ENCODE results near the gene TEKTIP1.
A peak's percentile ranks its signal among the peaks of the same experiment; 100 is the strongest.
"Not testable (repeated sequence)": the region's sequence is repeated elsewhere in the genome, so short reads cannot be mapped to it uniquely, and the experiment has no call there.

TEKTIP1 gene

DNA sequence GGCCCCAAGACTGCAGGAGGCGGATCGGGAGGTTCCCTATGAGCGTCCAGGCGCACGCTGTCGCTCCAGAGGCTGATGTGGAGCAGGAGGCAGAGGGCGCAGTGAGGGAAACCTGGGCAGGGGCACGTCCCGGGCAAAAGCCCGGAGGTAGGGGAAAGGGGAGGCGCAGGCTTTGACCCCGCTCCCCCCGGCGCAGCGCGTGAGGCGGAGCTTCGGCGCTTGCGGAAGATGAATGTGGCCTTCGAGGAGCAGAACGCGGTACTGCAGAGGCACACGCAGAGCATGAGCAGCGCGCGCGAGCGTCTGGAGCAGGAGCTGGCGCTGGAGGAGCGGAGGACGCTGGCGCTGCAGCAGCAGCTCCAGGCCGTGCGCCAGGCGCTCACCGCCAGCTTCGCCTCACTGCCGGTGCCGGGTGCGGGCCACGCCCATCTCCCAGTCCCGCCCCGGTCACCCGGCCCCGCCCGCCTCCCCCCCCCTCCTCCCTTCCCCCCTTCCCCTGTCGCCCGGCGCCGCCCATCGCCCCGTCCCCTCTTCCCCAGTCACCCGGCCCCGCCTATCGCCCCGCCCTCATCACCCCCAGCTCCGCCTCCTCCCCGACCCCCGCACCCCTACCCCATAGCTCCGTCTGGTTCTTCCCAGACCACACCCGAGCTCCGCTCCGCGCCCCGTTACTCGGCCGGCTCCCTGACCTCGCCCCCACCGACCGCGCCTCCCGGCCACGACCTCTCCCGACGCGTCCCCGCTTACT lies 37.9 kb downstream of the TEKTIP1 start:
- no peak overlapping the region for H3K4me3 ChIP-seq (ENCODE audit: insufficient read length, low read depth)
- DNase-seq (ENCODE audit: low read depth, low spot score): no peak
- no peaks in the 10 kb centered on the region for H3K9me3 ChIP-seq (ENCODE audit: insufficient read depth, low read length)
- peaks cover 17% of the 10 kb centered on the region for H3K4me1 ChIP-seq (ENCODE audit: insufficient read depth, insufficient read length)
- TF ChIP-seq SUZ12 (IDR thresholded peaks at IDR 0.05; ENCODE audit: extremely low read depth, insufficient read depth, insufficient read length): no peak
- TF ChIP-seq ZNF274 (IDR thresholded peaks at IDR 0.05; ENCODE audit: low read depth, low read length): no peak
- no peak for TF ChIP-seq YY1 (IDR thresholded peaks at IDR 0.05; ENCODE audit: insufficient read depth, insufficient read length)
- H3K36me3 ChIP-seq (ENCODE audit: insufficient read depth, insufficient read length, low read length): peaks cover 36% of the 10 kb centered on the region
- peak overlapping the region; percentile 32 for H3K9ac ChIP-seq (ENCODE audit: insufficient read length, low read depth)
- no peaks in the 10 kb centered on the region for H3K27me3 ChIP-seq (ENCODE audit: insufficient read depth, insufficient read length)

DNA sequence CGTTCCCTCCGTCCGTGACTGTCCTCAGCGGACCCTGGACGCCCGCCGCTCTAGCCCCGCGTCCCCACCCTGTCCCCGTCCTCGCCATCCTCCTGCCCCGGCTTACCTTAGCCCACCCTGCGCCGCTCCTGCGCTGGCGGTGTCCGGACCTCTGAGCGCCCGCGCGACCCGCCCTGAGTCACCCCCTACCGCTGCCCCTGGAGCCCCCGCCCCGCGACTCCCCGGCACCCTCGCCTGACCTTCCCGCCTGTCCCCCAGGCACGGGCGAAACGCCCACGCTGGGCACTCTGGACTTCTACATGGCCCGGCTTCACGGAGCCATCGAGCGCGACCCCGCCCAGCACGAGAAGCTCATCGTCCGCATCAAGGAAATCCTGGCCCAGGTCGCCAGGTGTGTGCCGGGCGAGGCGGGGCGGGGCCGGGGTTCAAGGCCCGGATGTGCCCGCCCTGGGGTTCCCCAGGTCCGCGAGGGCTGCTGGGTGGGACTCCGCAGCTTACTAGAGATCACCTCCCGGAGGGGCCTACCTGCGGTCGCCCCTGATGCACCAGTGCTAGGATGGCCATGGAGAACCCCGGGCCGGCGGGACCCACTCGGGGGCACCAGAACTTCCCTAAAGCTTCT lies 38.9 kb downstream of the TEKTIP1 start:
- H3K9ac ChIP-seq (ENCODE audit: insufficient read length, low read depth): no peak overlapping the region
- H3K9me3 ChIP-seq (ENCODE audit: insufficient read depth, low read length): no peaks in the 10 kb centered on the region
- H3K36me3 ChIP-seq (ENCODE audit: insufficient read depth, insufficient read length, low read length): peaks cover 36% of the 10 kb centered on the region
- no peak overlapping the region for H3K4me3 ChIP-seq (ENCODE audit: insufficient read length, low read depth)
- no peak for DNase-seq (ENCODE audit: low read depth, low spot score)
- TF ChIP-seq SUZ12 (IDR thresholded peaks at IDR 0.05; ENCODE audit: extremely low read depth, insufficient read depth, insufficient read length) (no peak), YY1 (IDR thresholded peaks at IDR 0.05; ENCODE audit: insufficient read depth, insufficient read length) (no peak), ZNF274 (IDR thresholded peaks at IDR 0.05; ENCODE audit: low read depth, low read length) (no peak)
- H3K27me3 ChIP-seq (ENCODE audit: insufficient read depth, insufficient read length): no peaks in the 10 kb centered on the region
- H3K4me1 ChIP-seq (ENCODE audit: insufficient read depth, insufficient read length): peaks cover 13% of the 10 kb centered on the region

- no peak for DNase-seq (ENCODE audit: low read depth, low spot score)
- Histone ChIP-seq H3K27me3 (ENCODE audit: insufficient read depth, insufficient read length) (no peaks in the 10 kb centered on the region), H3K9ac (ENCODE audit: insufficient read length, low read depth) (no peak overlapping the region), H3K4me1 (ENCODE audit: insufficient read depth, insufficient read length) (peaks cover 16% of the 10 kb centered on the region), H3K4me3 (ENCODE audit: insufficient read length, low read depth) (no peak overlapping the region), H3K9me3 (ENCODE audit: insufficient read depth, low read length) (no peaks in the 10 kb centered on the region), H3K36me3 (ENCODE audit: insufficient read depth, insufficient read length, low read length) (peaks cover 36% of the 10 kb centered on the region)
- TF ChIP-seq YY1 (IDR thresholded peaks at IDR 0.05; ENCODE audit: insufficient read depth, insufficient read length) (no peak), SUZ12 (IDR thresholded peaks at IDR 0.05; ENCODE audit: extremely low read depth, insufficient read depth, insufficient read length) (no peak)
Measured at GRCh38 chr19:3578390-3578789, 39.4 kb downstream of the TEKTIP1 start.

- TF ChIP-seq ZNF274 (IDR thresholded peaks at IDR 0.05; ENCODE audit: low read depth, low read length): no peak
- TF ChIP-seq YY1 (IDR thresholded peaks at IDR 0.05; ENCODE audit: insufficient read depth, insufficient read length): no peak
- no peak for TF ChIP-seq SUZ12 (IDR thresholded peaks at IDR 0.05; ENCODE audit: extremely low read depth, insufficient read depth, insufficient read length)
- H3K4me3 ChIP-seq (ENCODE audit: insufficient read length, low read depth): no peak overlapping the region
- no peak for DNase-seq (ENCODE audit: low read depth, low spot score)
- peaks cover 27% of the 10 kb centered on the region for H3K36me3 ChIP-seq (ENCODE audit: insufficient read depth, insufficient read length, low read length)
- no peaks in the 10 kb centered on the region for H3K9me3 ChIP-seq (ENCODE audit: insufficient read depth, low read length)
- peaks cover 5% of the 10 kb centered on the region for H3K27me3 ChIP-seq (ENCODE audit: insufficient read depth, insufficient read length)
- H3K4me1 ChIP-seq (ENCODE audit: insufficient read depth, insufficient read length): peaks cover 15% of the 10 kb centered on the region
- no peak overlapping the region for H3K9ac ChIP-seq (ENCODE audit: insufficient read length, low read depth)
Measured at GRCh38 chr19:3580156-3580934, 41.4 kb downstream of the TEKTIP1 start.

- H3K4me1 ChIP-seq (ENCODE audit: insufficient read depth, insufficient read length); H3K9me3 ChIP-seq (ENCODE audit: insufficient read depth, low read length); H3K4me3 ChIP-seq (ENCODE audit: insufficient read length, low read depth); H3K9ac ChIP-seq (ENCODE audit: insufficient read length, low read depth); DNase-seq (ENCODE audit: low read depth, low spot score): not testable (repeated sequence)
- H3K36me3 ChIP-seq (ENCODE audit: insufficient read depth, insufficient read length, low read length): peaks cover 14% of the 10 kb centered on the region
- peaks cover 13% of the 10 kb centered on the region for H3K27me3 ChIP-seq (ENCODE audit: insufficient read depth, insufficient read length)
Measured at GRCh38 chr19:3581792-3582191, 42.8 kb downstream of the TEKTIP1 start.

DNA sequence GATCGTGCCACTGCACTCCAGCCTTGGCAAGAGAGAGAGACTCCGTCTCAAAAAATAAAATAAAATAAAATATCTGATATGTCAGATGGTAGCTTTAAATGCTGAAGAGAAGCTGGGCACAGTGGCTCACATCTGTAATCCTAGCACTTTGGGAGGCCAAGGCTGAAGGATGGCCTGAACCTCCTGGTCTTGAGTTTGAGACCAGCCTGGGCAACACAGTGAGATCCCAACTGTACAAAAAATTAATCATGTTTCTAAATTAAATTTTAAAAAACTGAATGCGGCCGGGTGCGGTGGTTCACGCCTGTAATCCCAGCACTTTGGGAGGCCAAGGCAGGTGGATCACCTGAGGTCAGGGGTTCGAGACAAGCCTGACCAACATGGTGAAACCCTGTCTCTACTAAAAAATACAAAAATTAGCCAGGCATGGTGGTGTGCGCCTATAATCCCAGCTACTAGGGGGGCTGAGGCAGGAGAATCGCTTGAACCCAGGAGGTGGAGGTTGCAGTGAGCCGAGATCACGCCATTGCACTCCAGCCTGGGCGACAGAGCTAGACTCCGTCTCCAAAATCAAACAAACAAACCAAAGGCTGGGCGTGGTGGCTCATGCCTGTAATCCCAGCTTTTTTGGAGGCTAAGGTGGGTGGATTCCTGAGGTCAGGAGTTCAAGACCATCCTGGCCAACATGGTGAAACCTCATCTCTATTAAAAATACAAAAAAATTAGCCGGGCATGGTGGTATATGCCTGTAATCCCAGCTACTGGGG lies 45.2 kb downstream of the TEKTIP1 start:
- not testable (repeated sequence) for H3K9me3 ChIP-seq (ENCODE audit: insufficient read depth, low read length); H3K4me3 ChIP-seq (ENCODE audit: insufficient read length, low read depth); H3K4me1 ChIP-seq (ENCODE audit: insufficient read depth, insufficient read length); DNase-seq (ENCODE audit: low read depth, low spot score); H3K9ac ChIP-seq (ENCODE audit: insufficient read length, low read depth); H3K36me3 ChIP-seq (ENCODE audit: insufficient read depth, insufficient read length, low read length)
- H3K27me3 ChIP-seq (ENCODE audit: insufficient read depth, insufficient read length): peaks cover 13% of the 10 kb centered on the region

All from NT2/D1 (cell line).